ENCODE measurements around the gene PI4K2B.

- TF ChIP-seq CTCF (IDR thresholded peaks at IDR 0.05) (no peak), POLR2A (IDR thresholded peaks at IDR 0.05) (no peak)
Observed at GRCh38 chr4:25198713-25199112, 35.1 kb upstream of the PI4K2B start.
